Measurements from ENCODE around the gene CD22.

DNA sequence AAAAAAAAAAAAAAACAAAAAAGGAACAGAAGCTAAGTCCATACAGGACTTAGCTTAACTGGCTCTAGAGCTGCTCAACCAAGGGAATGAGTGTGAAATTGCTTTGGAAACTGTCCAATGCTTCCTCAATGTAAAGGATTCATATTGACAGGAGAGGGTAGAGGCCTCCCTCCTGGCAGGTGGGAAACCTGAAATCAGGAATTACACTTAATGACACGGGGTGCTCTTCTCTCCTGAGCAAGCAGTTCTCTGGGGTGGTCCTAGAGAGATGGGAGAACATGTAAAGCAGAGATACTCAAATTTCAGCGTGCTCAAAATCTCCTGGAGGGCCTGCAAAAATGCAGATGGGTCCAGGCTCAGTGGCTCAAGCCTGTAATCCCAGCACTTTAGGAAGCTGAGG, 40.7 kb upstream of the CD22 start:
- TF ChIP-seq, protein P1, sequence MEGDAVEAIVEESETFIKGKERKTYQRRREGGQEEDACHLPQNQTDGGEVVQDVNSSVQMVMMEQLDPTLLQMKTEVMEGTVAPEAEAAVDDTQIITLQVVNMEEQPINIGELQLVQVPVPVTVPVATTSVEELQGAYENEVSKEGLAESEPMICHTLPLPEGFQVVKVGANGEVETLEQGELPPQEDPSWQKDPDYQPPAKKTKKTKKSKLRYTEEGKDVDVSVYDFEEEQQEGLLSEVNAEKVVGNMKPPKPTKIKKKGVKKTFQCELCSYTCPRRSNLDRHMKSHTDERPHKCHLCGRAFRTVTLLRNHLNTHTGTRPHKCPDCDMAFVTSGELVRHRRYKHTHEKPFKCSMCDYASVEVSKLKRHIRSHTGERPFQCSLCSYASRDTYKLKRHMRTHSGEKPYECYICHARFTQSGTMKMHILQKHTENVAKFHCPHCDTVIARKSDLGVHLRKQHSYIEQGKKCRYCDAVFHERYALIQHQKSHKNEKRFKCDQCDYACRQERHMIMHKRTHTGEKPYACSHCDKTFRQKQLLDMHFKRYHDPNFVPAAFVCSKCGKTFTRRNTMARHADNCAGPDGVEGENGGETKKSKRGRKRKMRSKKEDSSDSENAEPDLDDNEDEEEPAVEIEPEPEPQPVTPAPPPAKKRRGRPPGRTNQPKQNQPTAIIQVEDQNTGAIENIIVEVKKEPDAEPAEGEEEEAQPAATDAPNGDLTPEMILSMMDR (conservative IDR thresholded peaks at IDR 0.05 in 1 of 2, IDR thresholded peaks at IDR 0.05 in 1 of 2; ENCODE audit: low read depth in 1 of 2, low read length in 2 of 2), result no peak
- TF ChIP-seq EZH2 (IDR thresholded peaks at IDR 0.05; ENCODE audit: low read length, missing control alignments), result no peak

Measured in fibroblast of lung (primary cell).